Osteocyte (in vitro differentiated cells): ENCODE data around the gene BTBD16. TPM values are rescaled to one million over a fixed set of nuclear protein-coding genes. Genes with fewer than 3 reads are reported as not detected.

Experiments
- DNase-seq: peaks from one replicate; pipeline ENCODE4 v3.0.0; 2021; ENCODE audit warnings: mixed read lengths; ENCODE audit not compliant: unreplicated experiment; ENCODE audit errors: extremely low spot score
- H3K27ac Mint-ChIP-seq: one replicate; pipeline ENCODE4 v1.8.0; 2021; ENCODE audit warnings: mild to moderate bottlenecking, mixed read lengths; ENCODE audit not compliant: unreplicated experiment
- H3K27me3 Mint-ChIP-seq: one replicate; pipeline ENCODE4 v1.8.0; 2021; ENCODE audit warnings: mixed read lengths; ENCODE audit not compliant: unreplicated experiment
- H3K36me3 Mint-ChIP-seq: one replicate; pipeline ENCODE4 v1.8.0; 2021; ENCODE audit warnings: mixed read lengths; ENCODE audit not compliant: unreplicated experiment
- H3K4me1 Mint-ChIP-seq: one replicate; pipeline ENCODE4 v1.8.0; 2021; ENCODE audit warnings: mixed read lengths; ENCODE audit not compliant: unreplicated experiment
- H3K4me3 Mint-ChIP-seq: one replicate; pipeline ENCODE4 v1.8.0; 2021; ENCODE audit warnings: mild to moderate bottlenecking, moderate library complexity, mixed read lengths; ENCODE audit not compliant: unreplicated experiment
- H3K9me3 Mint-ChIP-seq: one replicate; pipeline ENCODE4 v1.8.0; 2021; ENCODE audit warnings: mixed read lengths; ENCODE audit not compliant: unreplicated experiment
- CTCF ChIP-seq: fragments of 200-600 bp; sonication (generic); IDR thresholded peaks from 2 replicates; pipeline ENCODE4 v1.5.0; 2021; ENCODE audit warnings: antibody characterized with exemption, mild to moderate bottlenecking, moderate library complexity
- total RNA-seq: library from RNA; stranded (reverse); gene quantifications from 2 replicates; pipeline ENCODE4 v1.2.1, GENCODE V29; 2021

The BTBD16 gene
- total RNA-seq, 1 donor from 2014 or later = not detected

GRCh38 chr10:122331100-122331499 lies 60.0 kb downstream of the BTBD16 start:
- no peaks in the 10 kb centered on the region for H3K27me3 Mint-ChIP-seq
- H3K27ac Mint-ChIP-seq = no peak overlapping the region
- peak; percentile 15 for DNase-seq
- H3K36me3 Mint-ChIP-seq = no peaks in the 10 kb centered on the region
- H3K4me3 Mint-ChIP-seq = no peak overlapping the region
- peaks cover 17% of the 10 kb centered on the region for H3K4me1 Mint-ChIP-seq
- H3K9me3 Mint-ChIP-seq = no peaks in the 10 kb centered on the region
- no peak for TF ChIP-seq CTCF

GRCh38 chr10:122331615-122332446 lies 60.7 kb downstream of the BTBD16 start:
- H3K4me1 Mint-ChIP-seq = peaks cover 17% of the 10 kb centered on the region
- H3K27ac Mint-ChIP-seq = no peak overlapping the region
- no peaks in the 10 kb centered on the region for H3K36me3 Mint-ChIP-seq
- TF ChIP-seq CTCF = no peak
- no peak overlapping the region for H3K4me3 Mint-ChIP-seq
- peak; percentile 64 for DNase-seq
- H3K27me3 Mint-ChIP-seq = no peaks in the 10 kb centered on the region
- H3K9me3 Mint-ChIP-seq = no peaks in the 10 kb centered on the region

GRCh38 chr10:122333037-122333436 lies 61.9 kb downstream of the BTBD16 start:
- DNase-seq = peak; percentile 15
- Mint-ChIP-seq H3K4me1 (peaks cover 17% of the 10 kb centered on the region), H3K27ac (no peak overlapping the region), H3K9me3 (no peaks in the 10 kb centered on the region), H3K36me3 (no peaks in the 10 kb centered on the region), H3K4me3 (no peak overlapping the region), H3K27me3 (no peaks in the 10 kb centered on the region)
- TF ChIP-seq CTCF = no peak

GRCh38 chr10:122336332-122336731 lies 65.2 kb downstream of the BTBD16 start:
- TF ChIP-seq CTCF = no peak
- no peaks in the 10 kb centered on the region for H3K27me3 Mint-ChIP-seq
- no peaks in the 10 kb centered on the region for H3K36me3 Mint-ChIP-seq
- H3K27ac Mint-ChIP-seq = no peak overlapping the region
- peaks cover 13% of the 10 kb centered on the region for H3K4me1 Mint-ChIP-seq
- no peak overlapping the region for H3K4me3 Mint-ChIP-seq
- H3K9me3 Mint-ChIP-seq = no peaks in the 10 kb centered on the region
- peak; percentile 59 for DNase-seq

- TF ChIP-seq CTCF = no peak
- H3K4me1 Mint-ChIP-seq = peaks cover 7% of the 10 kb centered on the region
- no peaks in the 10 kb centered on the region for H3K36me3 Mint-ChIP-seq
- H3K27me3 Mint-ChIP-seq = no peaks in the 10 kb centered on the region
- DNase-seq = peak; percentile 70
- H3K27ac Mint-ChIP-seq = no peak overlapping the region
- no peak overlapping the region for H3K4me3 Mint-ChIP-seq
- H3K9me3 Mint-ChIP-seq = no peaks in the 10 kb centered on the region
These were observed 65.9 kb downstream of the BTBD16 start for GRCh38 chr10:122336961-122337360.
